Prostate gland (tissue), 2 donors: ENCODE results near the gene BAHD1.

ENCODE experiments used
- CTCF ChIP-seq, 4 experiments: fragments of 200-600 bp in 2 of 4; fragments of 450-650 bp in 2 of 4; sonication (generic) in 2 of 4; IDR thresholded peaks; 1 replicate in 3 of 4; 2 replicates in 1 of 4; pipeline ENCODE4 v1.5.1; 2016 to 2019; ENCODE audit warnings: antibody characterized with exemption in 4 of 4, mild to moderate bottlenecking in 2 of 4, moderate library complexity in 2 of 4
- POLR2A ChIP-seq: fragments of 450-650 bp; IDR thresholded peaks from one replicate; pipeline ENCODE4 v1.6.1; 2016; ENCODE audit warnings: antibody characterized with exemption, mild to moderate bottlenecking
- POLR2AphosphoS5 ChIP-seq: sonication (generic); formaldehyde crosslinking; IDR thresholded peaks from one replicate; pipeline ENCODE4 v1.6.1; 2017; ENCODE audit warnings: antibody characterized with exemption

GRCh38 chr15:40500568-40501330, 60.0 kb downstream of the BAHD1 start:
- TF ChIP-seq CTCF (IDR thresholded peaks at IDR 0.05): no peak
- no peak for TF ChIP-seq POLR2AphosphoS5
- TF ChIP-seq POLR2A: no peak
